SKM-1 (cell line): ENCODE measurements around the gene TINAGL1.

Experiments
- DNase-seq: peaks from one replicate; lab custom pipeline; 2025; ENCODE audit not compliant: unreplicated experiment; lab: John Stamatoyannopoulos, UW

Gene TINAGL1

GRCh38 chr1:31626223-31627207 lies 50.2 kb downstream of the TINAGL1 start:
- DNase-seq = no peak

GRCh38 chr1:31627301-31627929 lies 51.1 kb downstream of the TINAGL1 start:
- DNase-seq = no peak

GRCh38 chr1:31627930-31628559 lies 51.7 kb downstream of the TINAGL1 start:
- no peak for DNase-seq

GRCh38 chr1:31628931-31629556 lies 52.7 kb downstream of the TINAGL1 start:
- no peak for DNase-seq

- no peak for DNase-seq
These were observed 56.3 kb downstream of the TINAGL1 start for GRCh38 chr1:31632649-31633048.

- no peak for DNase-seq
These were observed 56.8 kb downstream of the TINAGL1 start for GRCh38 chr1:31633117-31633516.
